GM20431 (cell line): ENCODE results near the gene ZNF33B.
"Not testable (repeated sequence)": the region's sequence is repeated elsewhere in the genome, so short reads cannot be mapped to it uniquely, and the experiment has no call there.

ENCODE experiments used
- in situ Hi-C: fragments of 300-500 bp; cut with MseI, MboI; formaldehyde crosslinking; loops from one replicate; pipeline ENCODE4 v1.15.0; 2020; ENCODE audit warnings: low sequenced_read_pairs; ENCODE audit not compliant: unreplicated experiment

The ZNF33B gene

DNA sequence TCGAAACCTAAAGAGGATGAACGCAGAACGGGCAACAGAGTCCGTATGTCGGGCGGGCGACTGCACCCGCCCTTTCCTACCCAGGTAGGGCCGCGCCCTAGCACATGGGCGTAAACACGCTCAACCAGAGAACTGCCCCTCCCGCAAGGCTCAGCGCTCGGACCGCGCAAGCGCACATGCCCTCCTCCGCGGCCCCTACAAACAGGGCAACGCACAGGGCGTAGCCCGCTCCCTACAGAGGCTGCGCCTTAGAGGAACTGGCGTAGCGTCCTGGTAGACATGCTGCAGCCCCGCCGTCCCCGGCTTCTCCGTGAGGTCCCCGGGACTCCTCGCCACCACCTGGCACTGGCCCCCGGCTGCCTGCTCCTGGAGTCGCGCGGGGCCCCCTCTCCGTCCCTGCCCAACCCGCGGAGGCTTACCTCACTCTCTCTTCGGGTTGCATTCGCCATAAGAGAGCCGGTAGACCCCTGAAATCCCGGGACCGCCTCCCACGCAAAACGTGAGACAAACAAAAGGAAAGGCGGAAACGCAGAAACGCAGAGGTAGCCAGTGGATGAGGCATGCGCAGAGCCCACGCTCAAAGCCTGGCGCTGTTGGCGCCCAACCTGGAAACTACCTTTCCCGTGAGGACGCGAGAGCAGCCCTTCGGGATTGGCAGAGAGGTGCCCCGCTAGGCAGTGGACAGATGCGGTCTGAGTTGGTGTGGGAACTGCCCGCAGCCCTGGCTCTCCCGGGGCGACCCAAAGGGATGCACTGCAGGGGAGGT, at the start of gene ZNF33B:
ZNF33B (minus strand) TSS at position 516 of the 766 bp plus-strand sequence. CDS start 1,642 bp downstream, outside the sequence.
- in situ Hi-C loops, result no loop called here

- in situ Hi-C loops, result no loop called here
Observed at GRCh38 chr10:42684517-42684916, 46.1 kb upstream of the ZNF33B start.

DNA sequence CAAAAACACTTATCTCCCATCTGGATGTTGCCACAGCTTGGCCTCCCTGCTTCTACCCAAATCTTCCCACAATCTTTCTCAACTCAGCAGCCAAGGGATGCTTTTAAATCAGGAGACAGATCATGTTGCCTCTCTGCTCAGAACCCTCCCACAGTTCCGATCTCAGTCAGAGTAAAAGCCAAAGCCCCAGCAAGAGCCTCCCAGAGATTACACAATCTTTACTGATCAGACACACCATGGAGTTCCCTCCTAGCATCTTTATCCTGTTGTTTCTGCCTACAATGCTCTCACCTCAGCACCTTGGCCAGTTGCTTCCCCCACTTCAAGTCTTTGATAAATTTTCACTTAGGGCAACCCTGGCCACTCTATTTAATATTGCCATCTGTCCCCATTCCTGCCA, 41.9 kb upstream of the ZNF33B start:
- in situ Hi-C loops, result no loop called here

DNA sequence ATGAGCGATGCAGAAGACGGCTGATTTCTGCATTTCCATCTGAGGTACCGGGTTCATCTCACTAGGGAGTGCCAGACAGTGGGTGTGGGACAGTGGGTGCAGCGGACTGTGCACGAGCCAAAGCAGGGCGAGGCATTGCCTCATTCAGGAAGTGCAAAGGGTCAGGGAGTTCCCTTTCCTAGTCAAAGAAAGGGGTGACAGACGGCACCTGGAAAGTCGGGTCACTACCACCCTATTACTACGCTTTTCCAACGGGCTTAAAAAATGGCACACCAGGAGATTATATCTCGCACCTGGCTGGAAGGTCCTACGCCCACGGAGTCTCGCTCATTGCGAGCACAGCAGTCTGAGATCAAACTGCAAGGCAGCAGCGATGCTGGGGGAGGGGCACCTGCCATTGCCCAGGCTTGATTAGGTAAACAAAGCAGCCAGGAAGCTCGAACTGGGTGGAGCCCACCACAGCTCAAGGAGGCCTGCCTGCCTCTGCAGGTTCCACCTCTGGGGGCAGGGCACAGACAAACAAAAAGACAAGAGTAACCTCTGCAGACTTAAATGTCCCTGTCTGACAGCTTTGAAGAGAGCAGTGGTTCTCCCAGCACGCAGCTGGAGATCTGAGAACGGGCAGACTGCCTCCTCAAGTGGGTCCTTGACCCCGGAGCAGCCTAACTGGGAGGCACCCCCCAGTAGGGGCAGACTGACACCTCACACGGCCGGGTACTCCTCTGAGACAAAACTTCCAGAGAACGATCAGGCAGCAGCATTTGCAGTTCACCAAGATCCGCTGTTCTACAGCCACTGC, 27.0 kb upstream of the ZNF33B start:
- in situ Hi-C loops, result not testable (repeated sequence)

GRCh38 chr10:42654419-42654818, 16.0 kb upstream of the ZNF33B start:
- in situ Hi-C loops, result no loop called here

- in situ Hi-C loops, result no loop called here
Observed at GRCh38 chr10:42652858-42653257, 14.5 kb upstream of the ZNF33B start.

GRCh38 chr10:42650374-42650773, 12.0 kb upstream of the ZNF33B start:
- in situ Hi-C loops, result no loop called here

GRCh38 chr10:42648512-42648911, 10.1 kb upstream of the ZNF33B start:
- in situ Hi-C loops, result no loop called here

DNA sequence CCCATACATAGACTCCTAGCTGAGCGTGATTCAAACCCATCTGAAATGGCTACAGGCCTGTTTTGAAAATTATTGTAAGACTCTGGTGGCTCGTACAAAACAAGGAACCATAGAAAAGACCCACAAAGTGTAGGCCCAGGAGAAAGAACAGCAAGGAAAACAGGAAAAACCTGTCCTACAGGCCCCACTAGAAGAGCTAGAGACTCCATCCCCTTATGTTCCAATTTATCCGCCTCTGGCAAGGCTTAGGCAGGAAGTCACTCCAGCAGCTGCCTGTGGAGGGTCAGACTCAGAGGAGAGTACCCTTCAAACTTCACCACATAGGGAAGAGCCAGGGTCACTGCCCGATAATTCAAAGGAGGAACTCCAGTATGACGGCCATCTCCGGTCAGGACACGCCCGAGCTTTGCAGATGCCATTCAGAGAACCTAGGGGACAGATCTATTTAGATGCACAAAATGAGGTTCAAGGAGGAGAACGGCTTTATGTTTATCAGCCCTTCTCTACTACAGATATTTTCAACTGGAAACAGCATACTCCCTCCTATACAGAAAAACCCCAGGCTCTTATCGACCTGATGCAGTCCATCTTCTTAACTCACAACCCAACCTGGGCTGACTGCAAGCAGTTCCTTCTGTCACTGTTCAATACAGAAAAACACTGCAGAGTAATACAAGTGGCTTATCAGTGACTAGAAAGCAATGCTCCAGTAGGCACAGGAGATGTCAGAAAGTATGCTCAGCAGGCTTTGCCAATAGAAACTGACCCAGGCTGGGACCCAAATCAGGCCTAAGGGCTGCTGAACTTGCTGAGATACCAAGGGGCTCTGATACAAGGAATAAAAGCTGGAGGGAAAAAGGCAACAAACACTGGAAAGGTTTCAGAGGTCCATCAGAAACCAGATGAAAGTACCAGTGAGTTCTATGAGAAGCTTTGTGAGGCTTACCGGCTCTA, 8.6 kb upstream of the ZNF33B start:
- in situ Hi-C loops, result no loop called here

- in situ Hi-C loops, result no loop called here
Observed at GRCh38 chr10:42646214-42646613, 7.8 kb upstream of the ZNF33B start.

- in situ Hi-C loops, result no loop called here
Observed at GRCh38 chr10:42645516-42645915, 7.1 kb upstream of the ZNF33B start.

- in situ Hi-C loops, result no loop called here
Observed at GRCh38 chr10:42645103-42645502, 6.7 kb upstream of the ZNF33B start.

- in situ Hi-C loops, result no loop called here
Observed at GRCh38 chr10:42640610-42641229, 2.4 kb upstream of the ZNF33B start.

- in situ Hi-C loops, result no loop called here
Observed at GRCh38 chr10:42638821-42639270, 476 bp upstream of the ZNF33B start.

- in situ Hi-C loops, result no loop called here
Observed at GRCh38 chr10:42637648-42638054, 719 bp downstream of the ZNF33B start.

GRCh38 chr10:42637142-42637541, 1.2 kb downstream of the ZNF33B start:
- in situ Hi-C loops, result no loop called here

- in situ Hi-C loops, result no loop called here
Observed at GRCh38 chr10:42635098-42635497, 3.3 kb downstream of the ZNF33B start.

DNA sequence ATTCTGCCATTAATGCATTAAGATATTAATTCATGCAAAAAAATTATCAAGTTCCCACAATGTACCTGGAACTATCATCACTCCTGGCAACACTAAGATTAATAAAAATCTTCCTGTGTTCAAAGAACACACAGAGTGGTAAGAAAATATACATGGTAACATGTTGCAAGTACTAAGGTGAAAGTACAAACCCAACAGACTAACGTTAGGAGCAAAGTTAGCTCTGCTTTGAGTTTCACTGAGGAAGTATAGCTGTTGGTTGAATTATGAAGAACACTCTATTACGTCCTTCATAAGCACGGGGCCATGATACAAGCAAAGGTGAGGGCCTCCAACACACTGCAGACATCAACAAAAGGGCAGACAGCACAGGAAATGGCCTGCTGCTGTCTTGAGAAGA, 5.8 kb downstream of the ZNF33B start:
- in situ Hi-C loops, result no loop called here

- in situ Hi-C loops, result no loop called here
Observed at GRCh38 chr10:42630537-42631134, 7.7 kb downstream of the ZNF33B start.
